GM19438 (cell line): ENCODE measurements around the gene UROC1.

Experiments
- ATAC-seq: cut with Tn5 transposase; IDR thresholded peaks from one replicate; pipeline ENCODE4 v1.9.1; 2021; ENCODE audit warnings: low read depth; ENCODE audit not compliant: unreplicated experiment

The UROC1 gene

DNA sequence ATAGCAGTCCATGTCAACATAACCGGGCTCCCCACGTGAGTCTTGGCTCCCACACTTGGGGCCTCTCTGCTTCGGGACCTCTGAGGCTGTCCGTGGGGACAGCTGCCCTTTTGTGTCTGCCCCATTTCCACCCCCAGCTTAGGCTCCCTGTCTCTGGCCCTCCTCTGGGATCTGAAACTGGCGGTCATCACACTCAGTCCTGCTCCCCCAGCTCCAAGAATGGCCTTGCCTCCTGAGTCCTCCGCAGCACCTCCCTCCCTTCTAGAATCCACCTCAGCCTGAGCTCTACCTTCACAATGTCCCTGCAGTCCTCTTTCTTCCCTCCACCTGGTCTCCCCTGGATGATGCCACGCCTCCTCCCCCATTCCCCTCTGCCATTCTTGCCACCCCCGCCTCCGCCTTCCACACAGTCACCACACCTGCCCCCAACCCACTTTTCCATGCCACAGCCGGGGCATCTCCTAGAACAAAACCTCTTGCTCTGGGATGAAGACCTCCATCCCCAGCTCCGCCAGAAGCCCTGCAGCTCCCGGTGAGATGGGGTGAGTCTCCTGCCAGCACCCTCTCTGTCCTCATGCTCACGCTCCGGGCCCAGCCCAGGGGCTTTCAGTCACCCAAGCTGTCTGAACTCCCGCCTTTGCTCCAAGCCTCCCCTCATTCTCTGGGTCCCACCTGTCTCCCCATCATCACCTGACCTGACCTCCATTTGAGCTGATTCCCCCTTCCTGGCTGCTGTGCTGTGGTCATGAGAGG is 34.9 kb downstream of the UROC1 start:
- no peak for ATAC-seq

DNA sequence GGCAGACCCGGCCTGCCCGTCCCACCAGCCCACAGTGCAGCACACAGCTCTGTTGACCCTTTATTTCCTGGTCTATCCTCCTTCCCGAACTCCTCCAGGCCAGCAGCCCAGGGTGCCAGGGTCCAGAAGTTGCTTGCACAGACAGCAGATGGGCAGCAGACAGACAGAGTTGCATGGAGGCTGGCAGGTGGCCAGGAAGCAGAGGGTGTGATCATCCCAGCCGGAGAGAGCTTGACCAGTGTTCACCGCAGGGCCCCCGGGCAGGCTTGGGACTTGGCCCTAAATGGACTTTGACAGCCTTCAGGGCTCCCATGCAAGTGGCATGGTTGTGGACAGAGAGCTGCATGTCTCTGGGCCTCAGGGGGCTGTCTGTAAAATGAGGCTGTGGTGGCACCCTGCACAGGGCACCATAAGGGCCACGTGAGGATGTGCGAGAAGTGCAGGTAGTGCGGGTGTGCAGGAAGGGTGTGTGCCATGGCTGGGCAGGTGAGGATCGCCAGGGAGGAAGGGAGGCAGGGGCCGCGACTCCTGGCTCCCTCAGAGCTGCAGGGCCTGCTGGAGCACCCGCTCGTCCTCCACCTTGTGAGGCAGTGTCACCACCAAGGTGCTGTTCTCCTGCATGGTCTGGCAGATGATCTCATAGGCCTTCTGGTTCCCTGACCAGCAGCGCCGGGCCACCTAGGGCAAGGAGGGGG is 35.6 kb downstream of the UROC1 start:
- no peak for ATAC-seq

DNA sequence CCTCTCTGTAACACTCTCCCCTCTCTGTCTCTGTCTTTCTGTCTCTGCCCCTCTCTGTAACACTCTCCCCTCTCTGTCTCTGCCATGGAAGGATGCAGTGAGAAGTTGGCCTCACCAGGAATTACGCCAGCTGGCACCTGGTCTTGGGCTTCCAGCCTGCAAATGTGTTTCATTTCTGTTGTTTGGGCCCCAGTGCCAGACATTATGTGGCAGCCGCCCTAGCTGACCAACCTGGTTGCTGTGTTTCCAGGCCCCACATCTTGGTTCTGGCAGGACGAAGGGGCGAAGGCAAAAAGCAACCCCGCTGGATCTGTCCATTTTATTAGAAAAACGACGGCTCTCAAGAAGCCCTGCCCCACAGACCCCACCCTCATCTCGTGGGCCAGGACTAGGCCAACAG is 36.7 kb downstream of the UROC1 start:
- ATAC-seq: no peak

DNA sequence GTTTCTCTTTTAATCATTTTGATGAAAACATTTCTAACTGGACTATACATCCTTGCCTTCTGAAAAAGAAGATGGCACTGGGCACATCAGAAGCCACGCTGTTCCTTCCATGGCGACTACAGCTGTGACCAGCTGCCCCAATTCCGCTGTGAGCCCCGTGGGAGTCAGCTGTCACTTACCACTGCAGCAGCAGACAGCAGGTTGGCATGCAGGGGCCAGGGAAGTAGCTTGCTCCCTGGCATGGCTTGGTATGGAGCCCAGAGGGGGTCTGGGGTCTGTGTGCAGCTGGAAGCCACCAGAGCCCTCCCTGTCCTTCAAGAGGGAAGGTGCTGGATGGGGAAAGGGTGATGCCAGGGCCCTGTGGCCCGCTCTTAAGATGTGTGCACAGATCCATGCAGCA is 37.4 kb downstream of the UROC1 start:
- no peak for ATAC-seq

DNA sequence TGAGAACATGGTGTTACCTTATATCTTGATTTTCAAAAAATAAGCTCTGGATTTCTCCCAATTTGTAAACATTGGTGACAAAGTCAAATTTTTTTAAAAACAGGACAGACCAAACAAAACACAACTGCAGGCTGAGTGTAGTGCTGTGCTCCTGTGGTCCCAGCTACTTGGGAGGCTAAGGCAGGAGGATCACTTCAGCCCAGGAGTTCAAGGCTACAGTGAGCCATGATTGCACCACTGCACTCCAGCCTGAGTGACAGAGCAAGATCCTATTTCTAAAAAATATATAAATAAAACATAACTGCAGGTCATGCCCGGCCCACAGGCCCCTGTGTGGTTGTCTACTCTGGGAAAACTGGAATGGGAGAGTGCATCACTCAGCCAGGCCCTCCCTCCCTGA is 37.9 kb downstream of the UROC1 start:
- no peak for ATAC-seq

DNA sequence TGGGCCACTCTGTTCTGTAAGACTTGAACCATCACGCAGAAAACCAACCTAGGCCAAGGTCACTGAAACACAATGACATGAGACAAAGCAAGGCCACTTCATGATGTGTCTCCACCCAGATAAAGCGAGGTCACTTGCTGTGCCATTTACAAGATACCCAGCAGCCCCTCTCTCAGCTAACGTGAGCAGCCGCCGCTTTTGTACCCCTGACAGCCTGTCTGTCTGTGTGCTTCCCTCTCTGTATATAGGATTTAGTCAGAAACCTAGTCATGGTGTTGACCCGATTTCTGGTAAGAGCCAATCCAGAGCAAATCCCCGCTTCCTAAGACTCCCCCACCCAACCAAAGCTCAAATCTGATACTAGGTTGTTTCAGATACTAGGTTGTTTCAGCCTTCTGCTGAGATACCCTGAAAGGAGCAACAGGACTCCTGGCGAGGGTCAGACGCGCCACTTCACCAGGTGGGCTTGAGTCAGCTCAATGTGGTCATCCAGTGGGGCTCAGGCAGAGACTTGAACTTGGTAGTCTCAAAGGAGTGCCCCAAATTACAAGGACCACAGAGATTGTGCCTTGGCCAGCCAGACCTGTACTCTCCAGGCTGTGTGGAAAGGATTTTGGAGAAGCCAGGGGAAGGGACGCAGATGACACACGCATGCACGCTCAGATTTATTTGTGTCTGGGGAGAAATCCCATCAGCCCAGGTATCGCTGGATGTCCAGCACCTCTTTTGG is 38.8 kb downstream of the UROC1 start:
- no peak for ATAC-seq

DNA sequence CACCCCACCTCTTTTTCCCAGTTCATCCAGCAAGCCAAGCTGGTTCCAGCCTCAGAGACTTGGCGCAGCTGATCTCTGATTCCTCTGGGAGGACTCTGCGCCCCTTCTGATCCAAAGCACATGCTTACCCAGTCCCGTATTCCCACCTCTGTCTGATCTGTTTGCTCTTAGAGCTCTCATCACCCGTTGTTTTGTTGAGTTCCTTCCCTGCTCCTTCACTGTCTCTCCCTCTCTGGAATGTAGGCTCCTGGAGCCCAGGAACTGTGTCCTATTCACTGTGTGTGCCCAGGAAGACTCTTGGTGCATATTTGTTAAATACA is 40.6 kb downstream of the UROC1 start:
- no peak for ATAC-seq

DNA sequence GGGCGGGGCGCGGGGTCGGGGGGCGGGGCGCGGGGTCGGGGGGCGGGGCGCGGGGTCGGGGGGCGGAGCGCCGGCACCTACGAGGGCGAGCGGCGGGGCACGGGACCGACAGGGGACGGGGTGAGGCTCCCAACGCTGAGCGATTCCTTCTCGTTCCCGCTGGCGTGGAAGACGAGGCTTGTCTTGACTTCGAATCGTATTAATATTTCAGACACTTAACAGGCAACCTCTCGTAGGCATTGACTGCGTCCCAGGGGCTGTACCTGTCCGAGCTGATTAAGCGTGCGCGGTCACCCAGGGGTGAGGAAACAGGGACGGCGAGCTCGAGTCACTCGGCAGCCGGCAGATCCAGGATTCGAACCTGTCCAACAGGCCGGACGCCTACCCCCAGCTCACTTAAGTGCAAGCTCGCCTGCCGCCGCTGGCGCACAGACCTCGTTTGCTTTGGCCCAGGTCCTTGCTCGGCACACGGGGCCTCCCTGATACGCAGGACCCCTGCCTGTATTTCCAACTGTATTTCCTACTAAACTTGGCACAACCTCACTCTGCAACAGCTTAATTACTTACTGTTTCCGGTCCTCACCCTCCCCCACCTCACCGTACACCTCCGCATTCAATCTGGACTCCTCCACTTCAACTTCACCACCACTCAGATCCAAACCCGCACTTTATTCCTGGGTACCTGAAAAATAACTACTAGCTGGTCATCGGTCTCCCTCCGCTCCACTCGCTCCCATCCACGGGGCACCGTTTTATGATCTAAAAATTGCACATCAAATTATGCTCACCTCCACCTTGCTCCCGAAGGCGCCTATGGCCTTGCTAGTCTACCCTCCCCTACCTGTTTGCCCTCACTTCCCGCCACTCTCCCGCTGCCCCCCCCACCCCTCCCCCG is 41.2 kb downstream of the UROC1 start:
- ATAC-seq: peak; percentile 28

DNA sequence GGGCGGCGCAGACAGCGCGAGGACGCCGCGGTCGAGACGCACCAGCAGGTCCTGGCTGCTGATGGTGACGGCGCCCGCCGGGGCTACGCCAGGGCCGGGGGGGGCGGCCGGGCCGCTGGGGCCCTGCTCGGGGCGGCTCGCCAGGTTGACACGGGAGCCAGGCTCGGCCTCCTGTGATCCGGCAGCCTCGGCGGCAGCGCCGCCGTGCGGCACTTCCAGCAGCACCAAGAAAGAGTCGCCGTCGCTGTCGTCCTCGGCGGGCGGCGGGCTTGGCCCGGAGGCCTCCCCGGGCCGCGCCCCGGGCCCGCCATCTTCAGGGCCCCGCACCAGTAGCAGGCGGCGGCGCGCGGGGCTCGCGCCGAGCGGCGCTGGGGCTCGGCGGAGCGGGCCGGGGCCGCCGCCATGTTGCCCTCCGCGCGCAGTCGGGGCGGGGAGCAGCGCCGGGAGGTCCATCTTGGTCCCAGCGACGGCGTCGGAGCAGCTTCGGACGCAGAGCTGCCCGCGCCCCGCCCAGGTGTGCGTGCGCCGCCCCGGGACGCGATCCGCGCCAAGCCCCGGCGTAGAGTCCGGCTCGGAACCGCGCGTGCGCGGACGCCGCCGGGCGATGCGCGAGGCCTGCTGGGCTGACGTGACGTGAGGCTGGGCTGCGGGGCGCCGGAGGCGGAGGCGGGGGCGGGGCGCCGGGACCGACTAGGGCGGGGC is 42.0 kb downstream of the UROC1 start, which contains the start of gene ZXDC:
ZXDC (minus strand) TSS at position 479 of the 702 bp plus-strand sequence; CDS start at position 453, 26 bp downstream.
- peak; percentile 74 for ATAC-seq

DNA sequence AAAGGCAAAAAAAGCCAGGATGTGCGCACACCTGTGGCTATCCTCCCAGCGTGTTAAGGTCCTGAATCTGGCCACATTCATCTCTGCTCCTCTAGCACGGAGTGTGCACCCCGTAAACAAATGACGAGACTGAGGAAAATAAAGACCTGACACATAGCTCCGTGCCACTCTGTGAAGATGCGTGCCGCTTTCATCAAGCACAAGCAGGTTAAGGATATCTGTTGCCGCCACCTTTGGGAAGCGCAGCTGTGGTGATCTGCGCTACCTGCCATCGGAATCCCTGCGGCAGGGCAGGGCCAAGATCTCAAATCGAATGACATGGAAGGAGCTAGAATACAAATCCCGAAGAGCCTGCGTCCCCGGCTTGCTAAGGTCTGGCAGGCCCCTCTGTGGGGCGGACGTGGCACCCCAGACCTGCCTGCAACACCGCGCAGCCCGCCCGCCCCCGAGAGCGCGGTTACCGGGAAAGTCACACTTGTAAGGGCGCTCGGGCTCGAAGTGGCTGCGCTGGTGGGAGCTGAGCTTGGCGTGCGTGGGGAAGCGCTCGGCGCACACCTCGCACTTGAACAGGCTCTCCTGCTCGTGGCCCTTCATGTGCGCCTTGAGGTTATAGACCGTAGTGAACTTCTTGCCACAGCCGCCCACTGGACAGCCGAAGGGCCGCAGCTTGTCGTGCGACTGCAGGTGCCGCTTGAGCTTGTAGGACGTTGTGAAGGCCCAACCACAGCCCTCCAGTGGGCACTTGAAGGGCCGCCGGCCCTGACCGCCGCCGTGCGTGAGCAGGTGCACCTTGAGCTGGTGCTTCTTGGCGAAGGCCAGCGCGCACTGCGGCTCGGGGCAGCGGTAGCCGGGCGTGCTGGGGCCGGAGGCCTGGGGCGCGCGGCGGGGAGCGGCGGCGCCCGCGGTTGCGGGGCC is 42.8 kb downstream of the UROC1 start:
- peak; percentile 17 for ATAC-seq

DNA sequence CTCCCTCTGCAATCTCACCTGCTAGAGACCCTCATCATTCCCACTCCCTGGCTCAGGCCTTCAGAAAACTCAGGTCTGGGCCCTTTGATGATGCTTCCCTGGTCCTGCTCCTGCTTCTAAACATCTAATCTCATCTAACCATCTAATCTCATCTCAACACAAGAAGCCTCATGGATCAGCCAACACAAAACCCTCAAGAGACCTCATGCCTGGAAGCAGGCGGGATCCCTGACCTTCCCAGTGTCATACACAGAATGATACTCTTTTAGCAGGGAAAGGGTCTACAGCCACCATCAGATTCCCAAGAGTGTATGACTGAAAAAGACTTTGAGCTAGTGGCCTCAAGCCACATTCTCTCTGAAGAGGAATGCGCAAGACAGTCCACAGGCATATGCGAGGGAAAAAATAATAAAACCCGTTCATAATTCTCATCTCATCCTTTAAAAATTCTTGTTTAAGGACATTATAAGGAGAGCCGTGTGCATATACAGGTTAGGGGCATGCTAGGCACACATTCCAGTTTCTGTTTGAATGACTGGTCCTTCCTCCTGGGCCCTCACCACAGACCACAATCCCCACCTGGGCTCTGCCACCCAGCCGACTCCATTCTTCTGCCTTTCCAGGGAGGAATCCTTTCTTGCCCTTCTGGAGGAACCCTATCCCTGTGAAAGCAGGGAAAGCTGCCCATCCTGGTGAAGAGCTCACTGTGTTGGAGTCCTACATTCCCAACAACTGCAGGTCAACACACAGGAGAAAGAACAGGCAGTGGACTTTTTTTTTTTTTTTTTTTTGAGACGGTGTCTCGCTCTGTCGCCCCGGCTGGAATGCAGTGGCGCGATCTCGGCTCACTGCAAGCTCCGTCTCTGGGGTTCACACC is 44.0 kb downstream of the UROC1 start:
- ATAC-seq: no peak

DNA sequence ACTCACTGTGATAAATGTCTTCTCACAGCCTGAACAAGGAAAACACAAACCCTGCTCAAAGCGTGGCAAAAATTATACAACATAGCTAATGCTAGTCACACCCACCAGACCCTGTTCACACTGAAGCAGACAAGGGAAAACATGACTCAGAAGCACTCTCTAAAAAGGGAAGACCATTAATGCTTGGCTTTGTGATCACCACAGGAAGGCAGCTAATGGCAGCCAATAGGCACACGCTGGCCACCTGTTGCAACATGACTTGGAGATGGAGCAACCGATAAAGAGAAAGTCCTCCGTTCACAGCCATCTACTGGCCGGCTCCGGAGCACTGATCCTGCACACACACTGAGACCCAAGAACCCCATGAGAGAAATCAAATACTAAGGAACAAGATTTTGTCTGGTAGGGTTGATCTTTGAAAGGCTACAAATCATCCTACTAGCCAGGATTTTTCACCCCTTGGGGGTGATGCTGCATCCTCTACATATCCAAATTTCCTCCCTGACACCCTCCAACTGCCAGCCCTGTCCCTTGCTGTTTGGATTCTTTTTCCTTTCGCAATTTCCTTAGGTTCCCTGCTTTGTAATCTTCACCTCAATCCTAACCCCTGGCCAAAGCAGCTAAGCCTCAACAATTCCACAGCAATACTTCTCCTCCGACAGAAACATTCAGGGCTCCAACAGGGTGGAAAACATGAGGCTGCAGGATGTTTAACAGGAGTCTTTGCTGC is 45.1 kb downstream of the UROC1 start:
- no peak for ATAC-seq

DNA sequence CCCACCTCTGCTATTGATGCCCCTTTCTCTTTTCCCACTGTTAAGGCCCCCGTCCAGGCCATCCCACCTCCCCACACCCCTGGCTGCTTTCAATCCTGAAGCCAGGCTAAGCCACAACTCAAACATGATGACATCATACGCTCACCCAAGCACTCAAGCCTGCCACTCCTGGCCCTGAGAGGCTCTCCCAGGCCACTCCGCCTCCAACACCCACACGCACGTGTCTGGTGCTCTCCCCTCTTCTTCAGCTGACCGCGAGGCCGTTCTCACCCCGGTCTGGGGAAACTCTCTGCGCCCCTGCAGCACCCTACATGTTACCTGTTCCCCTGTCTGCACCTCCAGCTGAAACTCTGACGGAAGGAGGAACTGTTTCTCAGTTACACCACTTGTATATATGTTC is 48.1 kb downstream of the UROC1 start:
- no peak for ATAC-seq

DNA sequence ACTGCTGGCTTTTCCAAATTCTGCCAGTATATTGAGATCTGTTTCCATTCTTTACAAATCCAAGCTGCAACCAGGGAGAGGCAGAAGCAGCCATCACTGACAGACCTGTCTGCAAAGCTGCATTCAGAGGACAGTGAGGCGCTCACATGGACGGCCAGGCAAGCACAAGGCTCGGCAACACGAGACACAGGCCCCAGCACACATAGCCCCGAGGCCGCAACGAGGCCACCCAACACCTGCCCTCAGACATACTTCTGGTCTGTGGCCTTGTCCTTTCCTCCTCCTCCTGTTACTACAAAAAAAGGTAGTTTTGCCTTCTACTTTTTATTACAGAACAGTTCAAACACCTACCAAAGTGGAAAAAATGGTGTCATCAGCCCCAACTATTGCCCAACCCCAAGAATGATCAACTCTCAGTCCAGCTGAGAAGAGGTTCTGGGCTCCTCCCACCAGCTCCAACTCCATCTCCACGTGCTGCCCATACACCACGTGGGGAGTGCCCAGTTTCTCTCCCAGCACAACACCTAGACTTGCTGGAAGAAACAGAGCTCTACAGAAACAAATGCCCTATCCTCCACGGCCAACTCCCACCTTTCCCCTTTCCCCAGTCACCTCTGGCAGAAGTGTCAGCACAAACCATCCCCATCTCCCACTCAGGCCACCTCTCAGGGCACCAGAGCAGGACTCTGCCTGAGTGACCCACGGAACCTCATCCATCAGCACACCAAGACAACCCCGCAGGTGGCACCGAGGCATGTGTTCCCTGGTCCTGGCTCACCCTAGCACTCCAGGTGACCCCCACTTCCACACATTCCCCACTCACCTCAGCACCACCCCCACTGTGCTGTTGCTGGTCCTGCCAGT is 49.3 kb downstream of the UROC1 start:
- ATAC-seq: no peak

DNA sequence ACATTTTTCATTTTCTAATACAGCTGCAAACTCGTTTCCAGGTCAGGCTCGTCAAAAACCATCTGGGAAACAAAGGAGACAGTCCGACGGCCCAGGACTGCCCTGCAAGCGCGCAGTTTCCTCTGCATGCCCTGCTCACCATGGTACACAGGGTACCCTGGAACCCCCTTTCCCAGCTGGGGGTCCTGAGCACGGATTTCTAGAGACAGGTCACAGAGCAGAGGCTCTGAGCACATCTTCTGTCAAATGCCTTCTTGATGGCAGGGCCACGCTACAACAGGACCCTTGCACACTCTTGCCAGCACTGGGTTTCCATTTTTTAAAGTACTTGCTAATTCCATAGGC is 50.0 kb downstream of the UROC1 start:
- no peak for ATAC-seq

DNA sequence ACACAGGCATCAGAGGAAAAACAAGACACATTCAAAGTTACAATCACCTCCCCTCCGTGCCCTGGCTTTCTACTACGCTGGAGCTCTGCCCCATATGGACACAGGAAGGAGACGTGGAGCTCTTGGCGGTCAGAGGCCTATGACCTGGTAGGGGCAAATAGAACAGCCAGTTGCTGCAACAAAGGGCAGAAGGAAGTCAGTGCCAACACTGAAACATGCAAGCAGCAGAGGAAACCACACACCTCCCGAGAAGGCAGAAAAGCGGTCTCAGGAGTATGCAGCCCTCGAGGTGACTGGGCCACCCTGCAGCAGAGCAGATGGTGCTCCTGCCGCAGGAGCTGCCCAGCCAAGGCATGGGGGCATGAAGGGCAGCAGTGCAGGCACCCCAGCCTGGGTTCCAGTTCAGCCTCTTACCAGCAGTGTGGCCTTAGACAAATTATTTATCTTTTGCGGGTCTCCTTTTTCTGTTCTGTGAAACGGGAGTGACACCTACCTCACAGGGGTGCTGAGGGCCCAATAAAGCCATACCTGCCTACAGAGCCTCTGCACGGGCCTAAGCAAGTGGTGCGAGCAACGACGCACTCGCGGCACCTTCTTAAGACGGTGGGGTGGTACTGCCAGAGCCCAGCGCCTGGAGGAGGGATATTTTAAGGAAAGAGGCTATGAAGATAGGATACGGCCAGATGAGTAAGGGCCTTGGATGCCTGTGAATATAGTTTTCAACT is 50.5 kb downstream of the UROC1 start:
- ATAC-seq: no peak
